Activated CD4-positive, alpha-beta memory T cell treated with anti-CD3 and anti-CD28 coated beads, Interleukin-2, amount 10 ng/mL, durations not matched to agents 7 days and 5 days (primary cell): Measurements from ENCODE around the gene AFF4. TPM values are rescaled to one million over a fixed set of nuclear protein-coding genes. Genes with fewer than 3 reads are reported as not detected.

Source experiments
- CTCF ChIA-PET: fragments of 350-600 bp; sonication (Branson Sonifier 250); formaldehyde crosslinking; loops from one replicate; lab custom pipeline; 2021; ENCODE audit warnings: antibody characterized with exemption, inconsistent platforms; lab: Charles Lee
- POLR2A ChIA-PET: fragments of 350-600 bp; sonication (Branson Sonifier 250); formaldehyde crosslinking; loops from one replicate; lab custom pipeline; 2021; ENCODE audit warnings: antibody characterized with exemption; lab: Charles Lee
- DNase-seq: peaks from one replicate; pipeline ENCODE4 v3.0.0-alpha.2; 2020
- H3K27ac Mint-ChIP-seq: one replicate; pipeline ENCODE4 v1.8.0; 2021; ENCODE audit warnings: mild to moderate bottlenecking, mixed read lengths
- H3K27me3 Mint-ChIP-seq: one replicate; pipeline ENCODE4 v1.8.0; 2021; ENCODE audit warnings: mixed read lengths
- H3K36me3 Mint-ChIP-seq: one replicate; pipeline ENCODE4 v1.8.0; 2021; ENCODE audit warnings: low read depth, mixed read lengths
- H3K4me1 Mint-ChIP-seq: one replicate; pipeline ENCODE4 v1.8.0; 2021; ENCODE audit warnings: mixed read lengths
- H3K4me3 Mint-ChIP-seq: one replicate; pipeline ENCODE4 v1.8.0; 2021; ENCODE audit warnings: mild to moderate bottlenecking, mixed read lengths
- H3K9me3 Mint-ChIP-seq: one replicate; pipeline ENCODE4 v1.8.0; 2021; ENCODE audit warnings: mixed read lengths
- total RNA-seq, 2 experiments: library from RNA; stranded (reverse); gene quantifications; one replicate each; pipeline ENCODE4 v1.2.3, GENCODE V29; 2021

The AFF4 gene
- total RNA-seq, 2 experiments from 2014 or later, result 33.1 to 33.3 TPM

DNA sequence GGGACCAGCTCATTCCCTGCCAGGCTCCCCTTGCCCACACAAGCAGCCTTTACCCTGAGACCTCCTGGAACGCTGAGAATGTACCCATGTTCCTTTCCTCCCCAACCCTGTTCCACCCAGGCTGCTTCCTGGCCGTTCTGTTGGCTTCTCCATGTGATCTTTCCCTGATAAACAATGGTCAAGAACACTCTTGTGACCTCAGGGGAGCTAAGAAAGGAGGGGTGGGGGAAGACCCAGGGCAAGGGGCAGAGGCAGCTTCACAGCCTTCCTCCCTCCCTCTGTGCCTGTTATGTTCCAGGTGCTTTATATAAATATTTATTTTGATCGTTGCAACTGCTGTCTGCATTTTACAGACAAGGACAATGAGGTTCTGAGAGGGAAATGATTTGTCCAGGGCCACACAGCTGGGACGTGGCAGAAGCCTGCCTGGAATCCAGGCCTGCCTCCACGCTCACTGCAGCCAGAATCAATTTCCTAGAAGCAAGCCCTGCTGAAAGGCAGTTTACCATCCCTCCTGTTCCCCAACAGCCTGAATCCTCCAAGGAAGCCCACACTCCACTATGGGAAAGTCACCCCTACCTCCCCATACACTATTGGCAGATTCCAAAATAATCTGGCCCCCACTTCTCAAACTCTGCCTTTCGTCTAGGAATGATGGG lies 136.9 kb downstream of the AFF4 start:
- Mint-ChIP-seq H3K27ac (no peak overlapping the region), H3K4me3 (no peak overlapping the region), H3K27me3 (peaks cover 64% of the 10 kb centered on the region), H3K9me3 (no peaks in the 10 kb centered on the region), H3K36me3 (no peaks in the 10 kb centered on the region), H3K4me1 (peaks cover 19% of the 10 kb centered on the region)
- ChIA-PET CTCF (interaction anchor here (0.9 to 4.9 kb wide), 2 partner anchors 11 to 300 kb away, joined by 4 to 36 read pairs; no protein-coding TSS in a partner anchor), POLR2A (no interaction called here)
- DNase-seq, result no peak

DNA sequence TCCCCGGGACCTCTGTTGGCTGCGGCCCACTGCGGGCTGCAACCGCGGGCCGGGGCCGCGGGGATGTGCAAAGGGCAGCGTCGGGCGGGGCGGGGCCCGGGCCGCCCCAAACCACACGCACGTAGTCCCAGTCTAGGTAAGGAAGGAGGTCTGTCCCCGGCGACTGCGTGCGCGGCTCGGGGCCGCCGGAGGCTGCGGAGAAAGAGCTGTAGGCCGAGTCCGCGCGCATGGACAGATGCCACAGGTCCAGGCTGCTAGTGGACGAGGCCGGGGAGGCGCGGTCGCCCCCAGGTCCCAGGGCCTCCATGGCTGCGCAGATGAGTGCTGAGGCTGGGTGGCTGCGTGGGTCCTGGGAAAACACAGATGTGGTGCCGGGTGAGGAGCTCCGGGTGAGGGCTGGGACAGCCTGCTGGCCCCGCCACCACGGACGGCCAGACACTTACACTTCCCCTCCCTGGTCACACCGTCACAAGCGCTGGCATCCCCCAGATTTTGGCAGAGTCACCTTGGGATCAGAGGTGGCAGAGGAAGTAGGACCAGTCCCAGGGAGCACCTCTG lies 137.5 kb downstream of the AFF4 start:
- no peak overlapping the region for H3K4me3 Mint-ChIP-seq
- no peak for DNase-seq
- peaks cover 58% of the 10 kb centered on the region for H3K27me3 Mint-ChIP-seq
- peaks cover 14% of the 10 kb centered on the region for H3K4me1 Mint-ChIP-seq
- ChIA-PET POLR2A (interaction anchor here (1.4 kb wide), 1 partner anchor 226 kb away, joined by 4 read pairs; the partner anchor contains the start of gene HSPA4), CTCF (interaction anchor here (0.7 to 4.9 kb wide), 3 partner anchors 10 to 299 kb away, joined by 4 to 36 read pairs (median 8); no protein-coding TSS in a partner anchor)
- H3K36me3 Mint-ChIP-seq, result no peaks in the 10 kb centered on the region
- no peaks in the 10 kb centered on the region for H3K9me3 Mint-ChIP-seq
- no peak overlapping the region for H3K27ac Mint-ChIP-seq

Other genes with a start within 250 kb of the AFF4 start
- 10 to 100 TPM; 16.2 to 19.3 TPM for gene KIF3A, start 226.1 kb downstream of the AFF4 start, total RNA-seq
- gene CCNI2, start 216.2 kb downstream of the AFF4 start, total RNA-seq, result 1 to 10 TPM; 6.4 to 6.7 TPM
- gene SEPTIN8, start 186.4 kb downstream of the AFF4 start, total RNA-seq, result 10 to 100 TPM; 29.7 to 31.8 TPM
- gene SOWAHA, start 150.3 kb downstream of the AFF4 start, total RNA-seq, result not detected
- 1 to 10 TPM; 2.5 to 2.7 TPM for gene SHROOM1, start 133.0 kb downstream of the AFF4 start, total RNA-seq
- 1 to 10 TPM in 1 of 2 experiments, under 1 TPM in 1; 0.68 to 1.2 TPM for gene GDF9, start 97.2 kb downstream of the AFF4 start, total RNA-seq
- gene UQCRQ, start 97.0 kb downstream of the AFF4 start, total RNA-seq, result 100 to 1,000 TPM; 281 to 293 TPM
- gene LEAP2, start 90.0 kb downstream of the AFF4 start, total RNA-seq, result 1 to 10 TPM; 2.5 to 3.2 TPM
- gene ZCCHC10, start 62.9 kb upstream of the AFF4 start, total RNA-seq, result 10 to 100 TPM; 27.9 to 28.0 TPM
- gene HSPA4, start 88.4 kb upstream of the AFF4 start, total RNA-seq, result 10 to 100 TPM; 88.2 to 94.6 TPM